ENCODE results near the gene CHRNG.
"Not testable (repeated sequence)": the region's sequence is repeated elsewhere in the genome, so short reads cannot be mapped to it uniquely, and the experiment has no call there.

CHRNG gene

DNA sequence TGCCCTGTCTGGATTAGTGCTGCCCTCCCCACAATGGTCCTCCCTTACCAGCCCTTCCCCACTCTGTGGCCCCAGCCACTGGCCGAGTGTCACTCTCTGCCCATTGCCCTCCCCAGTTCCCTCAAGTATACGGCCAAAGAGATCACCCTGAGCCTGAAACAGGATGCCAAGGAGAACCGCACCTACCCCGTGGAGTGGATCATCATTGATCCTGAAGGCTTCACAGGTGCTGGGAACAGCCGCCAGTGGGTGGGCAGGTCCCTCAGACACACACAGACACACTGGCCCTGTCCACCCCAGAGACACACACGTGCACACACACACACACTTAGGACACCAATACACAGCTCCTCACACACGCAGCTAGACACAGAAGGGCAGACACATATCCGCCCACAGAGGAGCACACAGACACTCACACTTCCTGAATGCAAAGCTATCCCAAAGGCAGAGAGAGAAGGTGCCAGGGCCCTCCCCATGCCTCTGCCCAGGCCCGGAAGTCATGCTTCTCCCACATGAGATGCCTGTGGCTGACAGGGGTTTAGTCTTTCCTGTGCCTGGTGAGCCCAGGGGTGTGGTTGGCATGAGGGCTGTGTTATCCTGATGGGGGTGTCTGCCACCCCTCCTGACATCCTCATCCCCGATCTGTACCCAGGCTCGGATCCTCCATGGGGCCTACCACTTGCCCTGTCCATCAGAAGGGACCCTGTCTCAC is 10.6 kb upstream of the CHRNG start:
- DNase-seq, result no peak

DNA sequence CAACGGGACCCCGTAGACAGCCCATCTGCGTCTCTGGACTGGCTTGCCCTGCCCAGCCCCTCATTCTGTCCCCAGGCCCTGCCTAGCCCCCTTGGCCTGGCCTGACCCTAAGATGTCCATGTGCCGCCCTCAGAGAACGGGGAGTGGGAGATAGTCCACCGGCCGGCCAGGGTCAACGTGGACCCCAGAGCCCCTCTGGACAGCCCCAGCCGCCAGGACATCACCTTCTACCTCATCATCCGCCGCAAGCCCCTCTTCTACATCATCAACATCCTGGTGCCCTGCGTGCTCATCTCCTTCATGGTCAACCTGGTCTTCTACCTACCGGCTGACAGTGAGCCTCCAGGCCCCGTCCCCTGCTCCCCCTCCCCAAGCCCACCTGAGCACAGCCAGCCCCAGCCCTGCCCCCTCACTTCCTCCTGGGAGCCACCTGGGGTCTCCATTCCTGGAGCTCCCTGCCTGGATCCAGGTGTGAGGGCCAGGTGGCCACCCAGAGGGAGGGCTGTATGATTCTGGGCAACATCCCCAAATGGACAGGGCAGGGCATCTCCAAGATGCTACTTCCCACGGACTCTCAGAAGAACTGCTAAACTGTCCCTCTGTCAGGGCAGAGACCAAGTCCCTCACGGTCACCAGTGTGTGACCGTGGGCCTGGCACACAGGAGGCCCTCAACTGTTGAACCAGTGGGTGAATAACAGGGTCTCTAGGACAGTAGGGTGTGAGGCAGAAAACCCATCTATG is 9.5 kb upstream of the CHRNG start:
- DNase-seq, result no peak

DNA sequence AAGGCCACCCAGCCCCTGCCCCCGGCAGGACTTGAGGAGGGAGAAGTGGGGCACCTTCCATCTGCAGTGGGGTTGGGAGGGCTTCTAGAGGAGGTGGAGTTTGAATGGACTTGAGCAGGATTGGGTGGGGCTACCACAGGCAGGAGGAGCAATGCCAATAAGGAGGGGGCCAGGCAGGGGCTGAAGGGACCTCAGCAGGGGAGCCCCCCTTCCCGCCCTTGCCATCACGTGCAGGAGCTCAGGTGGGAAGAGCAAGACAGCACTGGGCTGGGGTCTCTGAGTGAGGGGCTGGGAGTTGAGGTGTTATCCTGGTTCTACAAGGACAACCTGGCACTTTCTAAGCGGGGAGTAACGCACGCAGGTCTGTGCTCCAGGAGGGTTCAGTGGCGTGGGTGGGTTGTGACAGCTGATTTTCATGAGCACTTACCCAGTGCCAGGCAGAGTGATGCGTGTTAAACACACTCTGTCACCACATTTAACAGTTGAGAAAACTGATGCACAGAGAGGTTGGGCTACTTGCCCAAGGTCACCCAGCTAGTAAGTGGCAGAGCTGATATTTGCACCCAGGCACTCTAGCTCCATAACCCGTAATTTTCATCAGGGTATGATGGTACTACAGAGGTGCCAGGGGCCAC is 8.7 kb upstream of the CHRNG start:
- DNase-seq, result no peak

DNA sequence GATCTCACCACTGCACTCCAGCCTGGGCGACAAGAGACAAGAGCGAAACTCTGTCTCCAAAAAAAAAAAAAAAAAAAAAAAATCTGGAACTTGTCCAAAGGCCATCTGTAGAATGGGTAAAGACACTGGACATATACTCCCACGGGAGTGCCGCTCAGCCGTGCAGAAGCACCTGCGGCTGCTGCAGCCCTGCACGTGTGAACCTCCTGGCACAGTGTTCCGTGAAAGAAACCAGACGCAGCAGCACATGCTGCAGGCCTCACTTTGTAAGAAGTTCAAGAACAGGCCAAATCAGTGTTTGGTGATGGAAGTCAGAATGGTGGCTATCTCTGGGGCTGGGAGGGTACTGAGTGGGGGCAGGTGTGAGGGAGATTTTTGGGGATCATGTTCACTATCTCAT is 7.1 kb upstream of the CHRNG start:
- no peak for DNase-seq

DNA sequence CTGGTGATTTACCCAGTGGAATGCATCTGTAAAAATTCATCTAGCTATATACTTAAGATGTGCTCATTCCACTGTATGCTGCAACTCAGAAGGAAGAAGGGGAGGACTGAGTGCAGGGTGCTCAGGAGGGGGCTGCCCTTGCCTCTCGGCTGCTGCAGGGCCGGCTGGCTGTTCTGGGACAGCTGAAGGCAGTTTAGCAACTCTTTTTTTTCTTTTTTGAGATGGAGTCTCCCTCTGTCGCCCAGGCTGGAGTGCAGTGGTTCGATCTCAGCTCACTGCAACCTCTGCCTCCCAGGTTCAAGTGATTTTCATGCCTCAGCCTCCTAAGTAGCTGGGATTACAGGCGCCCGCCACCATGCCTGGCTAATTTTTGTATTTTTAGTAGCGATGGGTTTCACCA is 6.7 kb upstream of the CHRNG start:
- DNase-seq, result not testable (repeated sequence)

GRCh38 chr2:232533944-232534710 is 5.4 kb upstream of the CHRNG start:
- no peak for DNase-seq

- no peak for DNase-seq
Measured at GRCh38 chr2:232534940-232535651, 4.4 kb upstream of the CHRNG start.

DNA sequence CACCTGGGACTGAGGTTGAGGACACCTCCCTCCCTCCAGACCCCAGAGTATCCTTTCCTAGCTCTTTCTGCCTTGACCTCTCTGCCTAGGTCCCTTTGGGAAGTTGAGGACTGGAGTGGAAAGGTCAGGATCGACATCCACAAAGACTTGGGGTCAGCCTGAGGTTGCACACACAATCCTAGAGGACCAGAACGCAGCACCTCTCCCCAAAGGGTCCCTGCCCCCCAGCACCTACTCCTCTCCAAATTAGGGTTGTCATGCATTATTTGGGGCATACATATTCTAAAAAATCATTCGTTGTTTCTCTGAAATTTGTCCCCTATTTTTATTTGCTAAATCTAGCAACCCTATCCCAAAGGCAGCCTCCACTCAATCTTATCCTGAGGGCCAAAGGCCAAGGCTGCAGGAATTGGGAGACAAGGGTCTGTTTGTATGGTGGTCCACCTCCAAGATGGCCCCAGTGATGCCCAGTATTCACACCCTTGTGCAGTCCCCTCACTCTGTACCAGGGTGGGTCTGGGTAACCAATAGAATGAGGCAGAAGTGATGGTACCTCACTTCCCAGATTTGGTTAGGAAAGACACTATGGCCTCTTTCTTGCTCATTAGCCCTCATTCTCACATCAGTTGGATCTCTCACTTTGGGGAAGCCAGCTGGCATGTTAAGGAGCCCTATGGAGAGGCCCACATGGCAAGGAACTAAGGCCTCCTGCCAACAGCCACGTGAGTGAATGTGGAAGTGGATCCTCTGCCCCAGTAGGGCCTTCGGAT is 3.5 kb upstream of the CHRNG start:
- no peak for DNase-seq

DNA sequence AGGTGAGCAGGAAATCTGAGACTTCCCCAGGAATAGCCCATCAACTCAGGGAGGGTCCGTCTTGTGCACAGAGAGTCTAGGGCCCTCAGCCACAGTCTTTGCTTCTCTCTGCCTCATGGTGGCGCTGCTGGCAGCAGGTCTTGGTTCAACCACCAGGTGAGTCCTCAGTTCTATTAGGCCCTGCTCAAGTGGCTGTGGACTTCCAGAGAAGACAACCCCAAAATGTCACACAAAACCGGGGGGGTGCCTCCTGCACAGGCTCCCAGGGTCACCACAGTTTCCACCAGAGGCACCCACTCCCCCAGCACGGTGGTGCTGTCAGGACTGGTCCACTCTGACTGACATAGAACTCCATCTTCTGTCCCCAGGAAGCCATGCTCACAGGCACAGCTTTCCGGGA is 2.4 kb upstream of the CHRNG start:
- no peak for DNase-seq

DNA sequence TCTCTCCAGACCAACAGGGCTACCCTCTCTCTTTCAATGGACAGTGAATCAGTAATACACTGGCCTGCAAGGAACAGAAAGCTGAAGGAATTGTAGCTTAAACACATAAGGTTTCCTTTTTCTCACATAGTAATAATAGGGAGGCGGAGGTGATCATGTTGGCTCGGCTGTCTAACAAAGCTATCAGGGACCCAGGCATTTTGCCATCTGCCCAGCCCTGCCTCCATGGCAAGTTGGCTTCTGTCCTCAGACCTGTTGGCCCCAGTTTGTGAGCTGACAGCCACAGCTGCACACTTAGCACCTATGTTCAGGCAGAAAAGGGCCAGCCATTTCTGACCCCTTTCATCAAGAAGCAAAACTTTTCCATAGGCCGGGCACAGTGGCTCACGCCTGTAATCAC is 2.0 kb upstream of the CHRNG start:
- DNase-seq, result no peak

GRCh38 chr2:232538671-232539070 is 821 bp upstream of the CHRNG start:
- DNase-seq, result no peak

- no peak for DNase-seq
Measured at GRCh38 chr2:232540441-232541041, 1.0 kb downstream of the CHRNG start.

- no peak for DNase-seq
Measured at GRCh38 chr2:232541195-232541960, 1.9 kb downstream of the CHRNG start.

- DNase-seq, result no peak
Measured at GRCh38 chr2:232541961-232542714, 2.6 kb downstream of the CHRNG start.

DNA sequence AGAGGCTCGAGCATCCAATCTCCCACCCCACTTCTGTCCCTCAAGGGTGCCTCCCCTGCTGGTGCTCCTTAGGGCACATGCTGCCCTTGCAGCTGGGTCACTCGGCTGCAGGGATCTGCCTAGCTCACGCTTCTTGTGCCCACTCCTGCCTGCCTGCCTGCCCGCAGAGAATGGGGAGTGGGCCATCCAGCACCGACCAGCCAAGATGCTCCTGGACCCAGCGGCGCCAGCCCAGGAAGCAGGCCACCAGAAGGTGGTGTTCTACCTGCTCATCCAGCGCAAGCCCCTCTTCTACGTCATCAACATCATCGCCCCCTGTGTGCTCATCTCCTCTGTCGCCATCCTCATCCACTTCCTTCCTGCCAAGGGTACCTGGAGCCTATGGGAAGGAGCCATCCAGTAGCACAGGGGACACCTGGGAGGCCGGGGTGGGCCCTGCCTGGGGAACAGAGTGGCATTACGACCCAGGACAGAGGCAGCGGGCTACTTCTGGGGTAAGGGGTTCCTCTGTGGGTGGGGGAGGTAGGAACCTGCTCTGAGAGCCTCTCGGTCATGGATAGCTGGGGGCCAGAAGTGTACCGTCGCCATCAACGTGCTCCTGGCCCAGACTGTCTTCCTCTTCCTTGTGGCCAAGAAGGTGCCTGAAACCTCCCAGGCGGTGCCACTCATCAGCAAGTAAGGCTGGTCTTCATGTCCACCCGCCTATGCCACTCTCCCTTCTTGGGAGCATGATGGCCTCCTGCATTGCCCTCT is 3.4 kb downstream of the CHRNG start:
- no peak for DNase-seq

DNA sequence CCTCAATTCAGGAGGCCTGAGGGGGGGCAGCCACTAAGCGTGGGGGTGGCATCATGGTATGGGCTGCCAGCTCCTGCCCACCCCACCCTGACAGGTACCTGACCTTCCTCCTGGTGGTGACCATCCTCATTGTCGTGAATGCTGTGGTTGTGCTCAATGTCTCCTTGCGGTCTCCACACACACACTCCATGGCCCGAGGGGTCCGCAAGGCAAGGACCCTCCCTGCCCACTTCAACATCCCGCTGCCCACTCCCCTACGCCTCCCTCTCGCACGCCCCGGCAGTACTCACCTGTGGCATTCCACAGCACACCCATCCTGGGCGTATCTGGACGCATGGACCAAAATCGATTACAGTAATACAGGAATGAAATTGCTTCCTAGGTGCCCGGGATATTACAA is 4.0 kb downstream of the CHRNG start:
- no peak for DNase-seq

GRCh38 chr2:232543928-232544631 is 4.6 kb downstream of the CHRNG start:
- no peak for DNase-seq

DNA sequence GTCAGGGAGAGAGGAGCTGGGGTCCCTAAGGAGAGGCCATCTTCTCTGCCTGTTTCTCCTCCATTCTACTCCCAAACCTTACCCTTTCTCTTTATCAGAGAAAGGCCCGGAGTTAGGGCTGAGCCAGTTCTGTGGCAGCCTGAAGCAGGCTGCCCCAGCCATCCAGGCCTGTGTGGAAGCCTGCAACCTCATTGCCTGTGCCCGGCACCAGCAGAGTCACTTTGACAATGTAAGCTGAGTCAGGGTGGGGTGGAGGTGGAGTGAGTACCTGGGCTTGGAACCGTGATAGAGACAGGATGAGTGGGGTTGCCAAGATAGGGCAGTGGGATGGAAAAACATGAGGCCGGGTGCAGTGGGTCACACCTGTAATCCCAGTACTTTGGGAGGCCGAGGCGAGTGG is 5.2 kb downstream of the CHRNG start:
- DNase-seq, result no peak

Data from NCI-H2081 treated with DMSO at 0.1 percent for 48 hours (cell line).